Colonic mucosa (tissue), 4 donors: ENCODE measurements around the gene SETD3. TPM values are rescaled to one million over a fixed set of nuclear protein-coding genes. Genes with fewer than 3 reads are reported as not detected.

Experiments used
- DNase-seq: peaks from one replicate; pipeline ENCODE4 v3.0.0-alpha.2; 2020
- H3K27ac ChIP-seq: fragments of 200-600 bp; one replicate; pipeline ENCODE4 v1.8.0; 2021
- H3K27me3 ChIP-seq: fragments of 200-600 bp; one replicate; pipeline ENCODE4 v1.8.0; 2021
- H3K36me3 ChIP-seq: fragments of 200-600 bp; one replicate; pipeline ENCODE4 v1.8.0; 2021
- H3K4me1 ChIP-seq: fragments of 200-600 bp; one replicate; pipeline ENCODE4 v1.8.0; 2021; ENCODE audit warnings: mild to moderate bottlenecking
- H3K4me3 ChIP-seq: fragments of 200-600 bp; one replicate; pipeline ENCODE4 v1.8.0; 2021
- H3K9ac ChIP-seq, 2 donors: one replicate each; pipeline ENCODE4 v1.7.0; 2013; ENCODE audit warnings: control low read depth in 2 of 2, low read depth in 2 of 2, low read length in 2 of 2
- H3K9me3 ChIP-seq: fragments of 200-600 bp; one replicate; pipeline ENCODE4 v1.8.0; 2021
- intact Hi-C: fragments of 100-400 bp; cut with DNase I; formaldehyde crosslinking; loops from one replicate; pipeline ENCODE4 v1.14.1; 2022
- total RNA-seq, 2 donors: library from RNA; stranded (reverse); fragmentation: NEBNext Ultra II Directional in 1 of 2; extraction: Animal tissue kit (Norgen Biotek cat#: 25700) in 1 of 2; gene quantifications; one replicate each; pipeline ENCODE4 v1.2.1, GENCODE V29; 2021
- TF ChIP-seq, protein P1 (sequence below): fragments of 200-600 bp; IDR thresholded peaks from one replicate; pipeline ENCODE4 v1.8.0; 2022; ENCODE audit warnings: antibody characterized with exemption, mild to moderate bottlenecking
- donor health status: healthy.
- donor health status: DM: no; HTN: no; CAD: no.
- donor health status: DM: no; HTN: no; CAD: no.

SETD3 gene
- total RNA-seq, 2 donors from 2014 or later, result 60.0 to 69.4 TPM

DNA sequence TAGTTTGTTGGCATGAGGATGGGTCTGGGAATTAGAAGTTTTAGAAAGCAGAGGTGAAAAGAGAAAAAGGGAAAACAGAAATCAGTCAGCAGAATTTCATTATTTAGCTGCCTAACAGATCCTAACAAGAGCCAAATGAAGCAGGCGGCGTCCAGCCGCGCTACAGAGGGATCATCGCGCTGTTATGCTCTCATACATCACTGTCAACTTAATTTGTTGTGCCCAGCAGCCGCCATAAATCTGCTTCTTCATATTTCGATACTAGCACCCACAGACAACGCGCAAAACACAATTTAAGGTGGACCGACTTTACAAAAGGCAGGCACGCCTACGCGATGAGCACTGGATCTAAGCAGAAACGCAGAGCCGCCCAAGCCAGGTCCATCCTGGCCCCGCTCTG lies 66.7 kb downstream of the SETD3 start:
- H3K27ac ChIP-seq, result no peak overlapping the region
- H3K4me3 ChIP-seq, result no peak overlapping the region
- H3K4me1 ChIP-seq, result no peaks in the 10 kb centered on the region
- intact Hi-C loops, result no loop called here
- DNase-seq, result no peak
- TF ChIP-seq, protein P1, sequence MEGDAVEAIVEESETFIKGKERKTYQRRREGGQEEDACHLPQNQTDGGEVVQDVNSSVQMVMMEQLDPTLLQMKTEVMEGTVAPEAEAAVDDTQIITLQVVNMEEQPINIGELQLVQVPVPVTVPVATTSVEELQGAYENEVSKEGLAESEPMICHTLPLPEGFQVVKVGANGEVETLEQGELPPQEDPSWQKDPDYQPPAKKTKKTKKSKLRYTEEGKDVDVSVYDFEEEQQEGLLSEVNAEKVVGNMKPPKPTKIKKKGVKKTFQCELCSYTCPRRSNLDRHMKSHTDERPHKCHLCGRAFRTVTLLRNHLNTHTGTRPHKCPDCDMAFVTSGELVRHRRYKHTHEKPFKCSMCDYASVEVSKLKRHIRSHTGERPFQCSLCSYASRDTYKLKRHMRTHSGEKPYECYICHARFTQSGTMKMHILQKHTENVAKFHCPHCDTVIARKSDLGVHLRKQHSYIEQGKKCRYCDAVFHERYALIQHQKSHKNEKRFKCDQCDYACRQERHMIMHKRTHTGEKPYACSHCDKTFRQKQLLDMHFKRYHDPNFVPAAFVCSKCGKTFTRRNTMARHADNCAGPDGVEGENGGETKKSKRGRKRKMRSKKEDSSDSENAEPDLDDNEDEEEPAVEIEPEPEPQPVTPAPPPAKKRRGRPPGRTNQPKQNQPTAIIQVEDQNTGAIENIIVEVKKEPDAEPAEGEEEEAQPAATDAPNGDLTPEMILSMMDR, result no peak
- H3K9me3 ChIP-seq, result no peaks in the 10 kb centered on the region
- H3K36me3 ChIP-seq, result no peaks in the 10 kb centered on the region
- H3K27me3 ChIP-seq, result no peaks in the 10 kb centered on the region
- no peak overlapping the region for H3K9ac ChIP-seq

DNA sequence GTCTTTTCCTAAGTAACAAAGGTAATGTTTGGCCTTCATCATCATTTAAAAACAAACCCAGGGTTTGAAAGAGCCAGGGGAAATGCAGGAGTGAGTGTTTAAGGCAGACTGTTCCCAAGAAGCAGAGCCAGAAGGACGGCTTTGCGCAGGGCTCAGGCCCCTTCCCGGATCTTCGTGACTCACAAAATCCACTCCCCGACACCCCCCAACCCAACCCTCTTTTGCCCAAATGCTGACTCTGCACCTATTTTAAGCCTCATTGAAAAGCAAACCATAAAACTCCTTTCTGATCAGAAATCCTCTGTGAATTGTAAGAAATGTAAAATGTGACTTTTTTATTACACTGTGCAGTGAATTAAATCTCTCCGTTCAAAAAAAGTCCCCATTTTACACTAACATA lies 67.5 kb downstream of the SETD3 start:
- Histone ChIP-seq H3K36me3 (no peaks in the 10 kb centered on the region), H3K27me3 (no peaks in the 10 kb centered on the region), H3K4me1 (no peaks in the 10 kb centered on the region), H3K27ac (no peak overlapping the region), H3K4me3 (no peak overlapping the region), H3K9ac (no peak overlapping the region), H3K9me3 (no peaks in the 10 kb centered on the region)
- intact Hi-C loops, result no loop called here
- TF ChIP-seq, protein P1, result no peak
- no peak for DNase-seq

DNA sequence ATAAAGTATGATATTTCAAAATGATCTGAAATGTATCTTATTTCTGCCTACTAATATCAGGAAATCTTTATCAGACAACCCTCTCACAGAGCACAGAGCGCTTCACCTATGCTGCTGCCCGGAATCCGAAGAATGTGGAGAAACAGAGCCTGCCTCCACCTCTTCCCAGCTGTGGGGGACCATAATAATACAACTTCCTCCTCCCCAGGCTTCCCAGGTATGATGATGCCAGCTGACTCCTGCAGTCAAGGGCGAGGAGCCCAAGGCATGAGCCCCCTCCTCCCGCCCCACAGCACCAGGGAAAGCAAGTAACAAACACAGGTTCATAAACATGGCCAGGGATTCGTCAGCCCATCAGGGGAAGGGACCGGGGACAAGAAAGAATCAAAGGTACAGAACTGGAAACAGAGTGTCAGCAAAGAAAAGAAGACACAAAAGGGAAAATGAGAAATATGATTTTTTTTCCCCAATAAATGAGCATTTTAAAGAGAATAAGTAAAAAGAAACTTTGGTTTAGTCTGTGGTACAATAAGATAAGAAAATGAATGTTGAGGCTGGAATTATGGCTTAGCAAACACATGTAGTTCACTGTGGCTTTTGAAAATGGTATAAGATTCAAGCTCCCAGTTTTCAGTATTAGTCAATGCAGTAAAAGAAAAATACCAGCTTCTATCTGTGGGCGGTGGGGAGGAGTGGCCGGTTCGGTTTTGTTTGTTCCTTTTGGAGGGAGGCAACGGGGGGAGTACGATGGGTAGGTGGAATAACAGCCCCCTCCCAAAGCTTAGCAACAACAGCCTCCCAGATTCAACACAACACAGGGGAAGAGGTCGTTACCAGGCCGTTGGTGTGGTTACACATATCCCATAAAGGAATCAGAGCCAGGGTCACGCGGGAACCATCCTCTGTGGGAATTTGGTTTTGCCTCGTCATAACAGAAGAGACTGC lies 68.3 kb downstream of the SETD3 start:
- H3K4me1 ChIP-seq, result no peaks in the 10 kb centered on the region
- no peak overlapping the region for H3K9ac ChIP-seq
- intact Hi-C loops, result no loop called here
- H3K27ac ChIP-seq, result no peak overlapping the region
- no peak for DNase-seq
- H3K9me3 ChIP-seq, result no peaks in the 10 kb centered on the region
- no peaks in the 10 kb centered on the region for H3K27me3 ChIP-seq
- no peak overlapping the region for H3K4me3 ChIP-seq
- H3K36me3 ChIP-seq, result no peaks in the 10 kb centered on the region
- TF ChIP-seq, protein P1, result no peak

DNA sequence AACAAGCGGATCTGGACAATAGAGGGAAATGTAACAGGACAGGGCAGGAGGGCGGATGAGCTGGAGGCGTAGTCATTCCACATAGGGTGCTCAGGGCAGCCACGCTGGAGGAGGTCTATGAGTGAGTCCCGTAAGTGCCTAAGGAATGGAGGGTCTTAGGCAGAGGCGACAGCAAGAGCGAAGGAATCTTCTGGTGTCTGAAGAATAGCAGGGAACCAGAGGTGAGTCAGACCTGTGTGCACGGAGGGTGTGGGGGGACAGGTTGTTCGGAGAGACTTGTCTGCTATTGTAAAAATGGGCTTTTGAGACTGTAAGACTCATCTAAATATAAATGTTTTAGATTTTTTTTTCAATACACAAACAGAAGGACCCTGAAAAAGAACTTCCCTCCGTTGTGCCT lies 70.6 kb downstream of the SETD3 start:
- TF ChIP-seq, protein P1, result no peak
- H3K9me3 ChIP-seq, result no peaks in the 10 kb centered on the region
- H3K9ac ChIP-seq, result no peak overlapping the region
- H3K4me3 ChIP-seq, result no peak overlapping the region
- intact Hi-C loops, result no loop called here
- H3K36me3 ChIP-seq, result no peaks in the 10 kb centered on the region
- H3K27me3 ChIP-seq, result no peaks in the 10 kb centered on the region
- H3K27ac ChIP-seq, result no peak overlapping the region
- no peak for DNase-seq
- H3K4me1 ChIP-seq, result no peaks in the 10 kb centered on the region

DNA sequence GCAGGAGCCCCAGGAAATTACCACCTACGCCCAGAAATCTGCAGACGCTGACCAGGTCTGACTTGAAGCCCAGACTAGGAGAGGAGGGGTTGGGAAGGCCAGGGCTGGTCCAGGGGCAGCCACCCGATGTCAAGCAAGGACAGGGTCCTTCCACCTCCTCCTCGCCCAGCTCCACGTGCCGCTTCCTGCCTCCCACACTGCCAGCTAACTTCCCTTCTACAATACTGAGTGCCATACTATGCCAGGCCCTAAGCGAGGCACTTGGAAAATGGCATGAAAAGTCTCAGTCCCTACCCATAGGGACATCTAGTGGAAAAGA lies 71.7 kb downstream of the SETD3 start:
- Histone ChIP-seq H3K36me3 (no peaks in the 10 kb centered on the region), H3K9ac (no peak overlapping the region), H3K27me3 (no peaks in the 10 kb centered on the region), H3K9me3 (no peaks in the 10 kb centered on the region), H3K4me1 (no peaks in the 10 kb centered on the region), H3K27ac (no peak overlapping the region), H3K4me3 (no peak overlapping the region)
- TF ChIP-seq, protein P1, result no peak
- DNase-seq, result no peak
- intact Hi-C loops, result no loop called here
